HepG2 (cell line): ENCODE measurements around the gene ACOT8. TPM values are rescaled to one million over a fixed set of nuclear protein-coding genes. Genes with fewer than 3 reads are reported as not detected.

ENCODE experiments used
- AKAP8 ChIP-seq: sonication (generic); formaldehyde crosslinking; IDR thresholded peaks from 2 replicates; pipeline ENCODE4 v1.5.1; 2020; ENCODE audit warnings: mild to moderate bottlenecking, missing genetic modification reagents
- ATF7-NPFF ChIP-seq: sonication (generic); formaldehyde crosslinking; IDR thresholded peaks from 2 replicates; pipeline ENCODE4 v1.8.1; 2023; ENCODE audit warnings: mild to moderate bottlenecking, low read depth, missing genetic modification reagents, moderate library complexity
- ETV5 ChIP-seq: IDR thresholded peaks from 2 replicates; pipeline ENCODE4 v1.6.1; 2018; ENCODE audit warnings: missing biosample characterization, missing genetic modification reagents, inconsistent platforms, borderline replicate concordance
- GLI4 ChIP-seq: sonication (generic); formaldehyde crosslinking; IDR thresholded peaks from 2 replicates; pipeline ENCODE4 v1.5.1; 2020; ENCODE audit warnings: missing genetic modification reagents, mild to moderate bottlenecking, moderate library complexity, borderline replicate concordance
- HNF1A ChIP-seq, 2 experiments: sonication (generic) in 1 of 2; formaldehyde crosslinking in 1 of 2; IDR thresholded peaks; 2 replicates each; pipeline versions ENCODE4 v1.4.0 to v1.6.1; 2016 to 2020; ENCODE audit warnings: borderline replicate concordance in 1 of 2, low read depth in 1 of 2, mild to moderate bottlenecking in 1 of 2, missing genetic modification reagents in 1 of 2
- KLF12 ChIP-seq: sonication (generic); formaldehyde crosslinking; IDR thresholded peaks from 2 replicates; pipeline ENCODE4 v1.4.0; 2020; ENCODE audit warnings: missing genetic modification reagents, borderline replicate concordance
- MXD4 ChIP-seq: IDR thresholded peaks from 2 replicates; pipeline ENCODE4 v1.6.1; 2016; ENCODE audit warnings: mild to moderate bottlenecking, missing biosample characterization, missing genetic modification reagents
- PLSCR1 ChIP-seq: sonication (generic); formaldehyde crosslinking; IDR thresholded peaks from 2 replicates; pipeline ENCODE4 v1.5.0; 2020; ENCODE audit warnings: missing genetic modification reagents, mild to moderate bottlenecking, borderline replicate concordance
- THAP8 ChIP-seq: sonication (generic); formaldehyde crosslinking; IDR thresholded peaks from 2 replicates; pipeline ENCODE4 v1.5.1; 2020; ENCODE audit warnings: missing genetic modification reagents, mild to moderate bottlenecking, borderline replicate concordance
- ZFY ChIP-seq: sonication (generic); formaldehyde crosslinking; IDR thresholded peaks from 2 replicates; pipeline ENCODE4 v1.4.0; 2020; ENCODE audit warnings: missing genetic modification reagents
- ZMYM2 ChIP-seq: sonication (generic); formaldehyde crosslinking; IDR thresholded peaks from 2 replicates; pipeline ENCODE4 v1.8.0; 2022; ENCODE audit warnings: mild to moderate bottlenecking, missing genetic modification reagents
- ZNF547 ChIP-seq: sonication (generic); formaldehyde crosslinking; IDR thresholded peaks from 2 replicates; pipeline ENCODE4 v1.5.1; 2020; ENCODE audit warnings: mild to moderate bottlenecking, missing genetic modification reagents
- ZNF598 ChIP-seq: sonication (generic); formaldehyde crosslinking; IDR thresholded peaks from 2 replicates; pipeline ENCODE4 v1.5.1; 2020; ENCODE audit warnings: mild to moderate bottlenecking, missing genetic modification reagents, borderline replicate concordance
- ZSCAN22 ChIP-seq: sonication (generic); formaldehyde crosslinking; IDR thresholded peaks from 2 replicates; pipeline ENCODE4 v1.4.0; 2020; ENCODE audit warnings: mild to moderate bottlenecking, missing genetic modification reagents
- polyA plus RNA-seq, 8 experiments: library from polyadenylated mRNA; depleted of rRNA in 3 of 8; stranded (reverse) in 7 of 8; unstranded in 1 of 8; fragments of >200 nt; fragmentation: Illumina TruSeq in 4 of 8; extraction: Trizol in 4 of 8; gene quantifications; 2 replicates each; pipeline versions ENCODE4 v1.2.1 to v1.2.3, GENCODE V29; 2011 to 2016; ENCODE audit warnings: low read depth in 4 of 8, missing spikeins in 1 of 8, mixed read lengths in 1 of 8; ENCODE audit not compliant: insufficient read depth in 1 of 8
- total RNA-seq, 5 experiments: library from RNA; depleted of rRNA; stranded (reverse); fragments of >200 nt; fragmentation: Illumina TruSeq; extraction: Trizol; gene quantifications; 2 replicates each; pipeline ENCODE4 v1.2.3, GENCODE V29; 2016; ENCODE audit warnings: low read depth in 1 of 5
- TF ChIP-seq, protein P1 (sequence below): sonication (generic); formaldehyde crosslinking; IDR thresholded peaks from 2 replicates; pipeline ENCODE4 v1.5.1; 2020; ENCODE audit warnings: mild to moderate bottlenecking, missing genetic modification reagents, moderate library complexity

ACOT8 gene
- total and polyA plus RNA-seq, 2 of the 13 experiments (the other 11 are each of a cell fraction or from before 2014, with no cell fraction given) = 31.4 to 45.5 TPM

DNA sequence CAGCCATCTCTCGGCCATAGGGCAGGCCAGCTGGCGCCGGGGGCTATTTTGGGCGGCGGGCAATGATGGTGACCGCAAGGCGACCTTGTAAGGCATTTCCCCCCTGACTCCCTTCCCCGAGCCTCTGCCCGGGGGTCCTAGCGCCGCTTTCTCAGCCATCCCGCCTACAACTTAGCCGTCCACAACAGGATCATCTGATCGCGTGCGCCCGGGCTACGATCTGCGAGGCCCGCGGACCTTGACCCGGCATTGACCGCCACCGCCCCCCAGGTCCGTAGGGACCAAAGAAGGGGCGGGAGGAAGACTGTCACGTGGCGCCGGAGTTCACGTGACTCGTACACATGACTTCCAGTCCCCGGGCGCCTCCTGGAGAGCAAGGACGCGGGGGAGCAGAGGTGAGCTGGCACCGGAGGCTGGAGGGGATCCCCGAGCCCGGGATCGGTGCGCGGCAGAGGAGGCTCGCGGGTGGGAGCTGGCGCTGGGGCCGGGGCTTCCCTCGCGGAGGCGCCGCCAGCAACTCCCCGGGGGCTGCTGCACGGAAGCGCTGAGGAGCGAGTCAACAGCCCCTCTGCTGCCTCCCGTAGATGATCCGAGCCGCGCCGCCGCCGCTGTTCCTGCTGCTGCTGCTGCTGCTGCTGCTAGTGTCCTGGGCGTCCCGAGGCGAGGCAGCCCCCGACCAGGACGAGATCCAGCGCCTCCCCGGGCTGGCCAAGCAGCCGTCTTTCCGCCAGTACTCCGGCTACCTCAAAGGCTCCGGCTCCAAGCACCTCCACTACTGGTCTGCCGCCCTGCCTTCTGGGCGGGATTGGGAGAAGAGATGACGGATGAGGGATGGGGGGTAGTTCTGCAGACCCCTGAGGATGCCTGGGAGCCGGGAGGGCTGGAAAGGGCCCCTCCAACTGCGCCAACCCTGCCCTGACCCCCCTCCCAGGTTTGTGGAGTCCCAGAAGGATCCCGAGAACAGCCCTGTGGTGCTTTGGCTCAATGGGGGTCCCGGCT is 34.1 kb upstream of the ACOT8 start, which contains the start of the genes CTSA and NEURL2 (continued):
- TF ChIP-seq THAP8 (CRISPR knock-in tag) = peak; percentile 85
- TF ChIP-seq PLSCR1 (CRISPR knock-in tag) = peak; percentile 94; the same call in 1 of the 2 replicates
- TF ChIP-seq ZFY (CRISPR knock-in tag) = peak; percentile 86
- peak; percentile 99 for TF ChIP-seq ZNF547 (CRISPR knock-in tag)
- TF ChIP-seq ZNF598 (CRISPR knock-in tag) = peak; percentile 95; the same call in 1 of the 2 replicates
- peak; percentile 91 for TF ChIP-seq ETV5
- peak; percentile 97 for TF ChIP-seq ZMYM2 (CRISPR knock-in tag)
- TF ChIP-seq HNF1A (IDR thresholded peaks at IDR 0.05; ENCODE audit: low read depth) = peak; percentile 86
- peak; percentile 96 for TF ChIP-seq HNF1A (CRISPR knock-in tag; IDR thresholded peaks at IDR 0.05; ENCODE audit: borderline replicate concordance)
- peak; percentile 98 for TF ChIP-seq AKAP8 (CRISPR knock-in tag)
- TF ChIP-seq ATF7-NPFF (CRISPR knock-in tag) = peak; percentile 100
- peak; percentile 98 for TF ChIP-seq MXD4 (CRISPR knock-in tag)
- peak; percentile 79; the same call in 1 of the 2 replicates for TF ChIP-seq ZSCAN22 (CRISPR knock-in tag)
- TF ChIP-seq GLI4 (CRISPR knock-in tag) = peak; percentile 63; the same call in 1 of the 2 replicates
- peak; percentile 97 for TF ChIP-seq KLF12 (CRISPR knock-in tag)
- TF ChIP-seq, protein P1, sequence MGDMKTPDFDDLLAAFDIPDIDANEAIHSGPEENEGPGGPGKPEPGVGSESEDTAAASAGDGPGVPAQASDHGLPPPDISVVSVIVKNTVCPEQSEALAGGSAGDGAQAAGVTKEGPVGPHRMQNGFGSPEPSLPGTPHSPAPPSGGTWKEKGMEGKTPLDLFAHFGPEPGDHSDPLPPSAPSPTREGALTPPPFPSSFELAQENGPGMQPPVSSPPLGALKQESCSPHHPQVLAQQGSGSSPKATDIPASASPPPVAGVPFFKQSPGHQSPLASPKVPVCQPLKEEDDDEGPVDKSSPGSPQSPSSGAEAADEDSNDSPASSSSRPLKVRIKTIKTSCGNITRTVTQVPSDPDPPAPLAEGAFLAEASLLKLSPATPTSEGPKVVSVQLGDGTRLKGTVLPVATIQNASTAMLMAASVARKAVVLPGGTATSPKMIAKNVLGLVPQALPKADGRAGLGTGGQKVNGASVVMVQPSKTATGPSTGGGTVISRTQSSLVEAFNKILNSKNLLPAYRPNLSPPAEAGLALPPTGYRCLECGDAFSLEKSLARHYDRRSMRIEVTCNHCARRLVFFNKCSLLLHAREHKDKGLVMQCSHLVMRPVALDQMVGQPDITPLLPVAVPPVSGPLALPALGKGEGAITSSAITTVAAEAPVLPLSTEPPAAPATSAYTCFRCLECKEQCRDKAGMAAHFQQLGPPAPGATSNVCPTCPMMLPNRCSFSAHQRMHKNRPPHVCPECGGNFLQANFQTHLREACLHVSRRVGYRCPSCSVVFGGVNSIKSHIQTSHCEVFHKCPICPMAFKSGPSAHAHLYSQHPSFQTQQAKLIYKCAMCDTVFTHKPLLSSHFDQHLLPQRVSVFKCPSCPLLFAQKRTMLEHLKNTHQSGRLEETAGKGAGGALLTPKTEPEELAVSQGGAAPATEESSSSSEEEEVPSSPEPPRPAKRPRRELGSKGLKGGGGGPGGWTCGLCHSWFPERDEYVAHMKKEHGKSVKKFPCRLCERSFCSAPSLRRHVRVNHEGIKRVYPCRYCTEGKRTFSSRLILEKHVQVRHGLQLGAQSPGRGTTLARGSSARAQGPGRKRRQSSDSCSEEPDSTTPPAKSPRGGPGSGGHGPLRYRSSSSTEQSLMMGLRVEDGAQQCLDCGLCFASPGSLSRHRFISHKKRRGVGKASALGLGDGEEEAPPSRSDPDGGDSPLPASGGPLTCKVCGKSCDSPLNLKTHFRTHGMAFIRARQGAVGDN (CRISPR knock-in tag) = peak; percentile 95
